Naive B cell (primary cell): ENCODE data around the gene FAM110A. TPM values are rescaled to one million over a fixed set of nuclear protein-coding genes. Genes with fewer than 3 reads are reported as not detected.
"Not testable (repeated sequence)": the region's sequence is repeated elsewhere in the genome, so short reads cannot be mapped to it uniquely, and the experiment has no call there.

Source experiments
- ATAC-seq, 2 donors: fragments of 150-1000 bp; cut with Tn5 transposase; 2 replicates each; pipeline ENCODE4 v1.10.0; 2021; ENCODE audit warnings: low read depth in 2 of 2, mild to moderate bottlenecking in 2 of 2, moderate library complexity in 2 of 2
- DNase-seq: peaks from one replicate; pipeline ENCODE4 v3.0.0; 2022
- H3K27ac Mint-ChIP-seq, 6 donors: one replicate each; pipeline ENCODE4 v1.8.0; 2020 to 2022; ENCODE audit warnings: mild to moderate bottlenecking in 6 of 6, mixed read lengths in 6 of 6, moderate library complexity in 5 of 6, inconsistent platforms in 2 of 6
- H3K27me3 Mint-ChIP-seq, 3 donors: one replicate each; pipeline ENCODE4 v1.8.0; 2021 to 2022; ENCODE audit warnings: mixed read lengths in 3 of 3, mild to moderate bottlenecking in 1 of 3
- H3K36me3 Mint-ChIP-seq, 2 donors: one replicate each; pipeline ENCODE4 v1.8.0; 2020 to 2022; ENCODE audit warnings: mixed read lengths in 2 of 2, inconsistent platforms in 1 of 2, mild to moderate bottlenecking in 1 of 2
- H3K4me1 Mint-ChIP-seq, 3 donors: one replicate each; pipeline ENCODE4 v1.8.0; 2020 to 2022; ENCODE audit warnings: mixed read lengths in 3 of 3, inconsistent platforms in 1 of 3, mild to moderate bottlenecking in 1 of 3, moderate library complexity in 1 of 3
- H3K4me3 Mint-ChIP-seq, 8 donors: one replicate each; pipeline ENCODE4 v1.8.0; 2020 to 2022; ENCODE audit warnings: mild to moderate bottlenecking in 8 of 8, mixed read lengths in 8 of 8, moderate library complexity in 8 of 8, inconsistent platforms in 2 of 8
- H3K9me3 Mint-ChIP-seq, 7 donors: one replicate each; pipeline ENCODE4 v1.8.0; 2020 to 2022; ENCODE audit warnings: mixed read lengths in 7 of 7, mild to moderate bottlenecking in 5 of 7, inconsistent platforms in 2 of 7, moderate library complexity in 1 of 7
- polyA plus RNA-seq, 6 donors: library from polyadenylated mRNA; unstranded; fragments of 300-500 nt; fragmentation: Illumina TruSeq; gene quantifications; one replicate each; pipeline ENCODE4 v1.2.3, GENCODE V29; 2021; ENCODE audit warnings: low read depth in 6 of 6

The FAM110A gene
- polyA plus RNA-seq, result 10 to 100 TPM in 4 of 6 donors, 1 to 10 TPM in 2; 8.9 to 18.9 (median 12.4) TPM

GRCh38 chr20:833450-834150, at the start of gene FAM110A:
Gene FAM110A (plus strand): TSS chr20:833715. CDS start chr20:844805, 11,090 bp downstream.
- peak within 1 kb of the TSS; percentile 91 to 95 (median 94) for H3K27ac Mint-ChIP-seq
- ATAC-seq, result peak; percentile 93 to 94
- H3K36me3 Mint-ChIP-seq, result peaks cover 6 to 8% of the 10 kb centered on the region in 2 donors
- peaks cover 39 to 47% (median 47%) of the 10 kb centered on the region in 3 donors for H3K4me1 Mint-ChIP-seq
- peak within 1 kb of the TSS; percentile 82 to 95 (median 94) for H3K4me3 Mint-ChIP-seq
- H3K9me3 Mint-ChIP-seq, result peaks cover 0 to 5% (median 0%) of the 10 kb centered on the region in 7 donors
- no peaks in the 10 kb centered on the region for H3K27me3 Mint-ChIP-seq
- DNase-seq, result peak; percentile 96

DNA sequence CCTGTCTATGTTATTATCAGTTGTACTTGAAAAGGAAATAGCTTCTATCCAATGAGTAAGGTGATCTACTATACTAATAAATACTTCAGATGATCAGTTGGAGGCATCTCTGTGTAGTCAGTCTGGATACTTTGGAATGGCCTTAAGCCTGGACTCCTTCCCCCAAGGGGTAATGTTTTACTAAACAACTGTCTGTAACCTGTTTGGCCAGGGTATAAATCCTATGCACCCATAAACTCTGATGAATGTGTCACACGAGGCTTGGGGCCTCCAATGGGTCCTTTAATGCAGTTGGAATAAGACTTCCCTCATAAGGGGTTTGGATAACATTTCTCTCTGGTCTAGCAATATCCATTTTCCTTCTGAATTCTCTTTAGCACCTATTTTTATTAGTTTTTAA, 45.7 kb upstream of the FAM110A start:
- peaks cover 15 to 48% (median 39%) of the 10 kb centered on the region in 7 donors for H3K9me3 Mint-ChIP-seq
- no peak for ATAC-seq
- H3K4me1 Mint-ChIP-seq, result no peaks in the 10 kb centered on the region

GRCh38 chr20:791056-791455, 42.5 kb upstream of the FAM110A start:
- Mint-ChIP-seq H3K9me3 (peaks cover 5 to 37% (median 23%) of the 10 kb centered on the region in 7 donors), H3K4me3 (no peak overlapping the region), H3K27ac (no peak overlapping the region), H3K4me1 (no peaks in the 10 kb centered on the region), H3K36me3 (peaks cover 0 to 15% of the 10 kb centered on the region in 2 donors), H3K27me3 (peaks cover 12 to 40% (median 29%) of the 10 kb centered on the region in 3 donors)
- DNase-seq (no peak), ATAC-seq (no peak)

More for the DNA sequence above, 45.7 kb upstream of the FAM110A start:
- Mint-ChIP-seq H3K36me3 (peaks cover 4 to 19% of the 10 kb centered on the region in 2 donors), H3K27ac (no peak overlapping the region), H3K27me3 (peaks cover 16 to 39% (median 29%) of the 10 kb centered on the region in 3 donors), H3K4me3 (peak overlapping the region in 1 of 8 donors; percentile 9)
- no peak for DNase-seq

GRCh38 chr20:792248-792647, 41.3 kb upstream of the FAM110A start:
- no peaks in the 10 kb centered on the region for H3K4me1 Mint-ChIP-seq
- H3K27me3 Mint-ChIP-seq, result peaks cover 10 to 31% (median 21%) of the 10 kb centered on the region in 3 donors
- H3K27ac Mint-ChIP-seq, result no peak overlapping the region
- no peak for ATAC-seq
- H3K4me3 Mint-ChIP-seq, result no peak overlapping the region
- no peak for DNase-seq
- peaks cover 5 to 37% (median 22%) of the 10 kb centered on the region in 7 donors for H3K9me3 Mint-ChIP-seq
- peaks cover 0 to 15% of the 10 kb centered on the region in 2 donors for H3K36me3 Mint-ChIP-seq

- H3K27ac Mint-ChIP-seq, result no peak overlapping the region
Measured at GRCh38 chr20:796921-797320, 36.6 kb upstream of the FAM110A start.

DNA sequence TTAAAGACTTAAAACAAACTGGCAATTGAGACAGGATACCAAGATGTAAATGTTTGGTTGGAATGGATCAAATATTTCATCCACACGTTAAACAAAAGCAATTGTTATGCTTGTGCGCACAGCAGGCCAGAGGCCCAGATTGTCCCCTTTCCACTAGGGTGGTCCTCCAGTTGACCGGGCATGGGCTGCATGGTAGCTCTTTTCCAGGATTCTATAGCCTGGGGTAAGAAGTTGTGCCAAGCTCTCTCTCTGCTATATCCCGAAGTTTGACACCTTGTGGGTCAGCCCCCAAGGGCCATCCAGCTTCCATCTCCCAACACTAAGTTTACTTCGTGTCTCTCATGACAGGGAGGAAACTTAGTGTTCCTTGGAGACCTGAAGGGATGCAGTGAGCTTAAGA, 34.8 kb upstream of the FAM110A start:
- not testable (repeated sequence) for H3K4me1 Mint-ChIP-seq, H3K9me3 Mint-ChIP-seq, H3K27ac Mint-ChIP-seq, ATAC-seq, H3K4me3 Mint-ChIP-seq, DNase-seq, H3K36me3 Mint-ChIP-seq
- peaks cover 13 to 41% (median 33%) of the 10 kb centered on the region in 3 donors for H3K27me3 Mint-ChIP-seq

More at GRCh38 chr20:796921-797320, 36.6 kb upstream of the FAM110A start:
- H3K36me3 Mint-ChIP-seq, result peaks cover 0 to 10% of the 10 kb centered on the region in 2 donors
- H3K27me3 Mint-ChIP-seq, result peaks cover 13 to 33% (median 32%) of the 10 kb centered on the region in 3 donors
- no peaks in the 10 kb centered on the region for H3K4me1 Mint-ChIP-seq
- peaks cover 2 to 20% (median 9%) of the 10 kb centered on the region in 7 donors for H3K9me3 Mint-ChIP-seq
- ATAC-seq, result no peak
- DNase-seq, result no peak
- H3K4me3 Mint-ChIP-seq, result no peak overlapping the region

DNA sequence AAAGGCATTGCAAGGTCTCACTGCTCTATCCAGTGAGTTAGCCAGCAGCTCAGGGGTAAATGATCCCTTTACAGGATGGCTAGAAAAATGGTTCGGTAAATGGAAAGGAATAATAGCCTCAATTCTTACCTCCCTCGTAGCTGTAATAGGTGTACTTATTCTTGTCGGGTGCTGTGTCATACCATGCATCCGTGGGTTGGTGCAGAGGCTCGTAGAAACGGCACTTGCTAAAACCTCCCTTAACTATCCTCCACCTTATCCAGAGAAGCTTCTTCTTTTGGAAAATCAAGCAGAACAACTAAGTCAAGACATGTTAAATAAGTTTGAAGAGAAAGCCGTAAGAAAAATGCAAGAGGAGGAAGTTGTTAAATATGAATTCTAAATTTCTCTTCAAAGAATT, 33.5 kb upstream of the FAM110A start:
- not testable (repeated sequence) for H3K27ac Mint-ChIP-seq, H3K36me3 Mint-ChIP-seq, H3K4me3 Mint-ChIP-seq, ATAC-seq, DNase-seq, H3K4me1 Mint-ChIP-seq
- H3K9me3 Mint-ChIP-seq, result peaks cover 0 to 13% (median 4%) of the 10 kb centered on the region in 7 donors
- H3K27me3 Mint-ChIP-seq, result peaks cover 13 to 41% (median 28%) of the 10 kb centered on the region in 3 donors

DNA sequence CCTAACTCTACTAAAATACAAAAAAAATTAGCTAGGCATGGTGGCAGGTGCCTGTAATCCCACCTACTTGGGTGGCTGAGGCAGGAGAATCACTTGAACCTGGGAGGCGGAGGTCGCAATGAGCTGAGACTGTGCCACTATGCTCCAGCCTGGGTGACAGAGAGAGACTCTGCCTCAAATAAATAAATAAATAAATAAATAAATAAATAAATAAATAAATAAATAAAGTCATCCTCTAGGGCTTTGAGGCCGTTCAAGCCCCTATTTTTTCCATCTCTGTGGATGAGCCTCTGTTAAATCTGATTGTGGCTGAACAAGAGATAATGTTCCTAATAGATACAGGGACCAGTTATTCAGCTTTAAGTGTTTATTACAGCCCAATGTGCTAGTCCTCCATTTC, 31.8 kb upstream of the FAM110A start:
- Mint-ChIP-seq H3K4me3 (no peak overlapping the region), H3K4me1 (no peaks in the 10 kb centered on the region), H3K27me3 (peaks cover 8 to 41% (median 27%) of the 10 kb centered on the region in 3 donors), H3K27ac (no peak overlapping the region), H3K36me3 (no peaks in the 10 kb centered on the region), H3K9me3 (peaks cover 5 to 24% (median 6%) of the 10 kb centered on the region in 7 donors)
- ATAC-seq (no peak), DNase-seq (no peak)

DNA sequence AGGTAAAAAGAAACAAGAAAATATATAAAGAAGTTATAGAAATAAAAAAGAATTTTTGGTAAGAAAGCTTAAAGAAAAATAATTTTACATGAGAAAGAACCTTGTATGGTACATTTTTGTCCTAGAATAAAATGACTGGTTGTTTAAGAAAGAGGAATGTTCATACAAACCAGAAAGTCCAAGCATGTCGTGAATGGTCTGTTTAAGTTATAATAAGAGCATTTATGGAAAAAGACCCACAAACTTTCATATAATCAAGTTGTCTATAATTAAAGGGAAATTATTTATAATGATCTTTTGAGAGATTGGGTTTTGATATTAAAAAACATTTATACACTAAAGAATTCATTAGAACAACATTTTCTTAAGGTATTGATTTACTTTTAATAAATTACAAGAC, 27.8 kb upstream of the FAM110A start:
- no peak for DNase-seq

GRCh38 chr20:811776-812434, 21.6 kb upstream of the FAM110A start:
- H3K4me1 Mint-ChIP-seq, DNase-seq, H3K36me3 Mint-ChIP-seq, H3K4me3 Mint-ChIP-seq, H3K27ac Mint-ChIP-seq, ATAC-seq: not testable (repeated sequence)
- Mint-ChIP-seq H3K9me3 (peaks cover 0 to 16% (median 4%) of the 10 kb centered on the region in 7 donors), H3K27me3 (peaks cover 34 to 60% (median 54%) of the 10 kb centered on the region in 3 donors)

More for the DNA sequence above, 27.8 kb upstream of the FAM110A start:
- Mint-ChIP-seq H3K27ac (no peak overlapping the region), H3K27me3 (peaks cover 17 to 29% (median 27%) of the 10 kb centered on the region in 3 donors), H3K9me3 (peaks cover 4 to 42% (median 13%) of the 10 kb centered on the region in 7 donors), H3K4me3 (no peak overlapping the region), H3K4me1 (no peaks in the 10 kb centered on the region), H3K36me3 (no peaks in the 10 kb centered on the region)
- no peak for ATAC-seq

DNA sequence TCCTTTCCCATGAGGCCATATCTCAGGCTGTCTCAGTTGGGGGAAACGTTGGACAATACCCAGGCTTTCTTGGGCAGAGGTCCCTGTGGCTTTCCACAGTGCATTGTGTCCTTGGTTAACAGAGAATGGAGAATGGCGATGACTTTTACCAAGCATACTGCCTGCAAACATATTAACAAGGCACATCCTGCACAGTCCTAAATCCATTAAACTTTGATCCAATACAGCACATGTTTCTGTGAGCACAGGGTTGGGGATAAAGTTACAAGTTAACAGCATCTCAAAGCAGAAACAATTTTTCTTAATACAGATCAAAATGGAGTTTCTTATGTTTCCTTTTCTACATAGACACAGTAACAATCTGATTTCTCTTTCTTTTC, 21.1 kb upstream of the FAM110A start:
- Mint-ChIP-seq H3K9me3 (peaks cover 0 to 16% (median 4%) of the 10 kb centered on the region in 7 donors), H3K27me3 (peaks cover 34 to 60% (median 54%) of the 10 kb centered on the region in 3 donors)
- H3K4me1 Mint-ChIP-seq, H3K4me3 Mint-ChIP-seq, DNase-seq, ATAC-seq, H3K36me3 Mint-ChIP-seq, H3K27ac Mint-ChIP-seq: not testable (repeated sequence)

DNA sequence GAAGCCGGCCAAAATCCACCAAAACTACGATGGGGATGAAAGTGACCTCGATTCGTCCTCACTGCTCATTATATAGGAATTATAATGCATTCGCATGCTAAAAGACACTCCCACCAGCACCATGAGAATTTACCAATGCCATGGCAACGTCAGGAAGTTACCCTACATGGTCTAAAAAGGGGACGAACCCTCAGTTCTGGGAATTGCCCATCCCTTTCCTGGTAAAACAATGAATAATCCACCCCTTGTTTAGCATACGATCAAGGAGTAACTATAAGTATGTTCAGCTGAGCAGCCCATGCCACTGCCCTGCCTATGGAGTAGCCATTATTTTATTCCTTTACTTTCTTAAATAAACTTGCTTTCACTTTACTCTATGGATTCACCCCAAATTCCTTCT, 20.1 kb upstream of the FAM110A start:
- no peak overlapping the region for H3K4me3 Mint-ChIP-seq
- H3K9me3 Mint-ChIP-seq, result peaks cover 0 to 12% (median 3%) of the 10 kb centered on the region in 7 donors
- DNase-seq, result no peak

DNA sequence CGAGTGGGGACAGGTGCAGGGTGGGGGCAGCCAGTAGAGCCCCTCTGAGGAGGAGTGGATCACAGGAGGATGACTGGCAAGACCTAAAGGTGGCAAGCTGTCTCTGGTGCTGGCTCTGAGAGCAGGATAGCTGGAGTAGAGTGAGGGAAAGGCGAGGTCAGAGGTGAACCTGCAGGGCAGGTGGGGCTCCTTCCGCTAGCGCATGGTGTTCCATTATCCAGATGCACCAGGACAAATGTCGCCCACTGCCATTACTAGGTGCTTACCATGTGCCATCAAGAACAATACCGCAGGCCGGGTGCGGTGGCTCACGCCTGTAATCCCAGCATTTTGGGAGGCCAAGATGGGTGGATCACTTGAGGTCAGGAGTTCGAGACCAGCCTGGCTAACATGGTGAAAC, 18.3 kb upstream of the FAM110A start:
- no peaks in the 10 kb centered on the region for H3K9me3 Mint-ChIP-seq
- peak overlapping the region in 1 of 6 donors; percentile 6 for H3K27ac Mint-ChIP-seq
- peaks cover 22 to 53% (median 52%) of the 10 kb centered on the region in 3 donors for H3K27me3 Mint-ChIP-seq
- H3K4me3 Mint-ChIP-seq, result no peak overlapping the region
- DNase-seq (no peak), ATAC-seq (no peak)
- no peaks in the 10 kb centered on the region for H3K36me3 Mint-ChIP-seq
- H3K4me1 Mint-ChIP-seq, result peaks cover 6 to 13% (median 8%) of the 10 kb centered on the region in 3 donors

More for the DNA sequence above, 20.1 kb upstream of the FAM110A start:
- peaks cover 5 to 6% (median 6%) of the 10 kb centered on the region in 3 donors for H3K4me1 Mint-ChIP-seq
- no peak overlapping the region for H3K27ac Mint-ChIP-seq
- H3K36me3 Mint-ChIP-seq, result no peaks in the 10 kb centered on the region
- no peak for ATAC-seq
- H3K27me3 Mint-ChIP-seq, result peaks cover 34 to 60% (median 54%) of the 10 kb centered on the region in 3 donors
